HG02759 (cell line): ENCODE data around the gene ANKRD55.
"Not testable (repeated sequence)": the region's sequence is repeated elsewhere in the genome, so short reads cannot be mapped to it uniquely, and the experiment has no call there.

Source experiments
- ATAC-seq: cut with Tn5 transposase; IDR thresholded peaks from one replicate; pipeline ENCODE4 v1.9.1; 2021; ENCODE audit warnings: mild to moderate bottlenecking, moderate library complexity; ENCODE audit not compliant: unreplicated experiment

ANKRD55 gene

GRCh38 chr5:56253924-56254323 lies 20.8 kb upstream of the ANKRD55 start:
- ATAC-seq: no peak

DNA sequence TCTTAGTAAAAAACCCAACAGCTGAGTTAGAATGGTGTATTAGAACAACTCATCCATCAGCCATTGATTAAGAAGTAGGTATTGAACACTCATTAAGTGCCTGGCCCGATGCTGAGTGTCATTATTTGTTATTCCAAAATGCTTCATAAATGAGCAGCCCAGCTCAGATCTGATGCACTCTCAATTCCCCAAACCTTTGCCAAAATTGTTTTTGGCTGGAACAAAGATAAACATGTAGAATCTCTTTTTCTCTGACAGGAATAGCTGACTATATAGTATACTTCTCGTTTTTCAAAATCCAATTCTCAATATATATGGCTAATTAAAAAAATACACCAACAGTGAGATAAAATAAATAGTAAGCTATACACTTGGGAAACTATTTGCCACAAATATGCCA lies 20.0 kb upstream of the ANKRD55 start:
- ATAC-seq: no peak

- ATAC-seq: no peak
Observed at GRCh38 chr5:56251918-56252553, 18.9 kb upstream of the ANKRD55 start.

- ATAC-seq: no peak
Observed at GRCh38 chr5:56251440-56251839, 18.3 kb upstream of the ANKRD55 start.

- ATAC-seq: no peak
Observed at GRCh38 chr5:56250011-56250410, 16.9 kb upstream of the ANKRD55 start.

DNA sequence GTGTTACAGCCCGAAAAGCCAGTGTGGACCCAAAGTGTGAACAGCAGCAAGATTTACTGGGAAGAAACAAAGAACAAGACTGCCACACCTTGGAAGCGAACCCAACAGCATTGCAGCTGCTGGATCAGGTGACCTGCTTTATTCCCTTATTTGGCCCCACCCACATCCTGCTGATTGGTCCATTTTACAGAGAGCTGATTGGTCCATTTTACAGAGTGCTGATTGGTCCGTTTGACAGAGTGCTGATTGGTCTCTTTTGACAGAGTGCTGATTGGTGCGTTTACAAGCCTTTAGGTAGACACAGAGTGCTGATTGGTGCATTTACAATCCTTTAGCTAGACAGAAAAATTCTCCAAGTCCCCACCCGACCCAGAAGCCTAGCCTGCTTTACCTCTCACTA lies 16.0 kb upstream of the ANKRD55 start:
- not testable (repeated sequence) for ATAC-seq

DNA sequence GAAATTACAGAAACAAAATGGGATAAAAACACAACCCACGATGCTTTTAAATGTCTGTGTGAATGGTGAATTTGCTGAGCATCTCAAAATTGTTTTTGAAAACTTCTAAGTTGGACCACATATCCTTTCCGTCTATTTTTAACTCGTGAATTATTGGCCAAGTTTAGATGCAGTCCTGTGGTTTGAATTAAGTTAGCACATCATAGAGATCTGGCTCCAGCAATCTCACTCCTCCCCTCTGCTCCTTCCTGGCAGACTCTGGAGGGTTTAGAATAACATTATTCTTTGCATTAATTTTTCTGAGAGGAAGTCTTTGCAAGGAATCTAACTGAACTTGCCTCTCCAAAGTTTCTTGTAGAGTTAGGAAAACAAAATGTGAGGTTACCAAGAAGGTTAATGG lies 14.5 kb upstream of the ANKRD55 start:
- no peak for ATAC-seq

- ATAC-seq: no peak
Observed at GRCh38 chr5:56246769-56247168, 13.6 kb upstream of the ANKRD55 start.

GRCh38 chr5:56245481-56245880 lies 12.4 kb upstream of the ANKRD55 start:
- no peak for ATAC-seq

GRCh38 chr5:56244627-56245026 lies 11.5 kb upstream of the ANKRD55 start:
- ATAC-seq: no peak

DNA sequence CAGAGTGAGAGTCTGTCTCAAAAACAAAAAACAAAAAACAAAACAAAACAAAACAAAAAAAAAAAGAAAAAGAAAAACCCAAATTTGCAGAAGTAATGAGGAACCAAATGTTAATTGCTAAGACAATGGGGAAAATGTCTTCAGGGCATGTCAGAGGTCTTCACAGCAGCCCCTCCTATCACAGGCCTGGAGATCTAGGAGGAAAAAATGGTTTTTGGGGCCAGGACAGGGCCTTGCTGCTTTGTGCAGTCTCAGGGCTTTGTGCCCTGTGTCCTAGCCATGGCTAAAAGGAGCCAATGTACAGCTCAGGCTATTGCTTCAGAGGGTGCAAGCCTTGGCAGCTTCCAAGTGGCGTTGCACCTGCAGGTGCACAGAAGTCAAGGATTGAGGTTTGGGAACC lies 9.1 kb upstream of the ANKRD55 start:
- ATAC-seq: not testable (repeated sequence)

- no peak for ATAC-seq
Observed at GRCh38 chr5:56232538-56232937, 592 bp downstream of the ANKRD55 start.

GRCh38 chr5:56230576-56230975 lies 2.6 kb downstream of the ANKRD55 start:
- ATAC-seq: no peak

DNA sequence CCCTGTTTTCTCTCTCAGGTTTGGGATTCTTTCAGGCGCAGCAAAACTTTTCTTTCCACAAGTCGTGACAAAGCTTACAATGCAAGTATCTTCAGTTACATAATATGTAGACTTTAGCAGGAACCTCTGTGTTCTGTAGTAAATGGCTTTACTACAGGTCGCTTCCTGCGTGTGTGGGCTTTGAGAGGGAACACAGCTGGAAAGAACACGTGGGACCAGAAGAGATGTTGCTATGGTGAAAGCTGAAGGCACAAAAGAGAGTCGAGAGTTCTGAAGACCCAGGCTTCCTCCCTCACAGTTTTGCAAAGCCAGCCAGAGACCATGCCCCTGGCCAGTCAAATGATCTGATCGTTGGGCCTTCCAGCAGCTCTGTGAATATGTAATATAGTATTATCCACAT lies 4.0 kb downstream of the ANKRD55 start:
- ATAC-seq: no peak

GRCh38 chr5:56228631-56229030 lies 4.5 kb downstream of the ANKRD55 start:
- no peak for ATAC-seq

DNA sequence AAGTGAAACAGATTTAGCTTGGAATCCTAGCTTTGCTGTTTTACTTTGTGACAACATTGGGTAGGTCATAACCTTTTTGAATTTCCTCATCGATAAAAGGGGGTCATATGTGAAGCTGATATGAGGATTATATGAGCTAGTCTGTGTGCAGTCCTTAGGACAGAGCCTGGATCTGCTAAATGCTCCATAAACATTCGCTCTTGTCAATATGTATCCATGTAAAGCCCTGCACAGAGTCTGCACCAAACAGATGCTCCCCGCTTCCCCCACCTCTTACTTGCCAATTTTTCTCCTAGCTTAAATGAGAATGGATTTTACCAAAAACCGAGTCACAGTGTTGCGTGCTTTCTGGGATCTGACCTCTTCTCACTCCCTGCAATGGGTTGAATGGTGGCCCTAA lies 5.4 kb downstream of the ANKRD55 start:
- no peak for ATAC-seq

DNA sequence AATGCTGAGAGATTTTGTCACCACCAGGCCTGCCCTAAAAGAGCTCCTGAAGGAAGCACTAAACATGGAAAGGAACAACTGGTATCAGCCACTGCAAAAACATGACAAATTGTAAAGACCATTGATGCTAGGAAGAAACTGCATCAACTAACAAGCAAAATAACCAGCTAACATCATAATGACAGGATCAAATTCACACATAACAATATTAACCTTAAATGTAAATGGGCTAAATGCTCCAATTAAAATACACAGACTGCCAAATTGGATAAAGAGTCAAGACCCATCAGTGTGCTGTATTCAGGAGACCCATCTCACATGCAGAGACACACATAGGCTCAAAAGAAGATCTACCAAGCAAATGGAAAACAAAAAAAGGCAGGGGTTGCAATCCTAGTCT lies 9.8 kb downstream of the ANKRD55 start:
- not testable (repeated sequence) for ATAC-seq

DNA sequence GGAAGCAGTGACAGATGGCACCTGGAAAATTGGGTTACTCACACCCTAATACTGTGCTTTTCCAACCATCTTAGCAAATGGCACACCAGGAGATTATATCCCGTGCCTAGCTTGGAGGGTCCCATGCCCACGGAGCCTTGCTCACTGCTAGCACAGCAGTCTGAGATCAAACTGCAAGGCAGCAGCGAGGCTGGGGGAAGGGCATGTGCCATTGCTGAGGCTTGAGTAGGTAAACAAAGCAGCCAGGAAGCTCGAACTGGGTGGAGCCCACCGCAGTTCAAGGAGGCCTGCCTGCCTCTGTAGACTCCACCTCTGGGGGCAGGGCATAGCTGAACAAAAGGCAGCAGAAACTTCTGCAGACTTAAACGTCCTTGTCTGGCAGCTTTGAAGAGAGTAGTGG lies 11.5 kb downstream of the ANKRD55 start:
- ATAC-seq: not testable (repeated sequence)

DNA sequence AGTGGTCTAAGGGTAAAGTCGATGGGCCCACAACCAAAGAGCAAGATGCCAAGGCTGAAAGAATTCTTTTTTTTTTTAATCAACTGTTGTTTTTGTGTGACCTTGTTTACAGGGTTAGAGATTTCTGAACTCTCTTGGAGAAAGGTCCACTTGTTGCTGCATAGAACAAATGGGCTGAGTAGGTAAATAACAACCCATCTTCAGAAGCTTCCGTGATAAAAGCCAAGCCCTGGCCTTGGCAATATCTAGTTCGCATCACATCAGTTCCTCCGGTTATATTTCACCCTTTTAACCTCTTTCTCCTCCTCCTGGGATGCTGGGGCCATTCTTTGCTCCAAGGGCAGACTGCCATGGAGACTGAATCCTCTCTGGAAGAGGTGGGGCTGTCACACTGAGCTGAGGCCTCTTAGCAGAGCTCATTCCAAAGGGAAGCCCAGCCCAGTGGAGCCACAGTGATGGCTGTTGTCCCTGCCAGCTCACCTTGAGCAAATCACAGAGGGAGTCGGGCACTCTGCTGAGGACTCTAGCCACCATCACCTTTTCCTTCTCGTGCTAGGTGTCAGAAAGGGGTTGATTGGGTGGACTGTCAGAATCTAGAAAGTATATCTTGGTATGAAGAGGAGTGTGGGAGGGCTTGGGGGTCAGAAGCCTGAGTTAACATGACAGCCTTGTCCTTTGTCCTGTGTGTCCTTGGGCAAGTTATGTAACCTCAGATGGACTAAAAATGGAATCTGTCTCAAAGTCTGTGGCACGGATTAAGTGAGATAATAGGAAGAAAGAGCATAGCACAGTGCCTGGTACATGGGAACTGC lies 17.9 kb downstream of the ANKRD55 start:
- no peak for ATAC-seq

- ATAC-seq: not testable (repeated sequence)
Observed at GRCh38 chr5:56213886-56214535, 19.1 kb downstream of the ANKRD55 start.

DNA sequence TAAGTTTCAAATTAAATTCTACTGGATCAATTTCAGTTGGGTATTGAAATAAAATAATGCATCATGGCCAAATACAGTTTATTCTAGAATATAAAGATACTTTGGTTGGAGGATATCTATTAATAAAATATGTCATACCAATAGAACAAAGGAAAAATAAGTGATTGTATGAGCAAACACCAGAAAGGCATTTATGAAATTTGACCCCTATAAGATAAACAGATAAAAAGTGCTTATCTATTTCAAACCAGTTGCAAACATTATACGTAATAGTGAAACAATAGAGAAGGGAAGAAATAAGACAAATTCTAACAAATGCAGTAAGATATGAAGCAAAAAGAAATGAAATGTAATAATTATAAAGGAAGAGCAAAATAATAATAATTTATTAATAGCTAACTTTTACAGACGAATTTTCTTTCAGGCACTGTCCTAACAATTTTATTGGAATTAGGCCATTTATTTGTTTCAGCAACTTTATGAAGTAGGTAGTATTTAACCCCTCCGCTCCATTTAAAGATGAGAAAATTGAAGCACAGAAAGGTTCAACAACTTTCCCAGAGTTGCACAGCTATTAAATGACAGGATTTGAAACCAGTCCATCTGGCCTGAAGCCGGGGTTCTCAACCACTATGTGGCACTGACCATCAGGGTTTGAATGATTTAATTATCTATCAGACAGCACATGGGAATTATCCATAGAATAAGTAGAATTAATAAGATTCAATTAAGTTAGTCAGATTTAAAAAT lies 20.8 kb downstream of the ANKRD55 start:
- no peak for ATAC-seq
